Dermis blood vessel endothelial cell (primary cell): Measurements from ENCODE around the gene C1orf116. TPM values are rescaled to one million over a fixed set of nuclear protein-coding genes. Genes with fewer than 3 reads are reported as not detected.
"Not testable (repeated sequence)": the region's sequence is repeated elsewhere in the genome, so short reads cannot be mapped to it uniquely, and the experiment has no call there.

Experiments used
- DNase-seq: peaks from one replicate; pipeline ENCODE4 v3.0.0; 2010
- total RNA-seq: library from RNA; depleted of rRNA; stranded (reverse); fragments of >200 nt; gene quantifications from 2 replicates; pipeline ENCODE4 v1.2.3, GENCODE V29; 2014

The C1orf116 gene
- total RNA-seq, 1 donor from 2014 or later, result 0.17 TPM

- no peak for DNase-seq
Measured at GRCh38 chr1:207058878-207059867, 26.6 kb upstream of the C1orf116 start.

GRCh38 chr1:207058252-207058651 is 25.7 kb upstream of the C1orf116 start:
- no peak for DNase-seq

- DNase-seq, result no peak
Measured at GRCh38 chr1:207056673-207057072, 24.1 kb upstream of the C1orf116 start.

- no peak for DNase-seq
Measured at GRCh38 chr1:207055386-207056001, 22.9 kb upstream of the C1orf116 start.

GRCh38 chr1:207054491-207054890 is 21.9 kb upstream of the C1orf116 start:
- DNase-seq, result no peak

GRCh38 chr1:207052911-207053769 is 20.6 kb upstream of the C1orf116 start, which contains the start of gene PFKFB2:
Gene PFKFB2 (plus strand): TSS chr1:207053275. CDS start chr1:207054718, 1,443 bp downstream.
- DNase-seq, result peak; percentile 81

- no peak for DNase-seq
Measured at GRCh38 chr1:207051191-207051943, 18.8 kb upstream of the C1orf116 start, which contains the start of gene YOD1. Gene YOD1 (minus strand): TSS chr1:207051208. CDS start chr1:207051030, 178 bp downstream.

GRCh38 chr1:207050480-207051190 is 18.1 kb upstream of the C1orf116 start:
- peak; percentile 94 for DNase-seq

- peak; percentile 73 for DNase-seq
Measured at GRCh38 chr1:207049974-207050391, 17.4 kb upstream of the C1orf116 start.

- DNase-seq, result no peak
Measured at GRCh38 chr1:207049514-207049913, 17.0 kb upstream of the C1orf116 start.

GRCh38 chr1:207049054-207049453 is 16.5 kb upstream of the C1orf116 start:
- no peak for DNase-seq

- DNase-seq, result no peak
Measured at GRCh38 chr1:207048041-207048440, 15.5 kb upstream of the C1orf116 start.

- DNase-seq, result no peak
Measured at GRCh38 chr1:207047505-207047904, 14.9 kb upstream of the C1orf116 start.

- no peak for DNase-seq
Measured at GRCh38 chr1:207045453-207045852, 12.9 kb upstream of the C1orf116 start.

- DNase-seq, result not testable (repeated sequence)
Measured at GRCh38 chr1:207041397-207041796, 8.8 kb upstream of the C1orf116 start.

- DNase-seq, result no peak
Measured at GRCh38 chr1:207040181-207040533, 7.6 kb upstream of the C1orf116 start.

- DNase-seq, result no peak
Measured at GRCh38 chr1:207039380-207040180, 7.0 kb upstream of the C1orf116 start.

GRCh38 chr1:207036865-207037264 is 4.3 kb upstream of the C1orf116 start:
- DNase-seq, result no peak

GRCh38 chr1:207035877-207036551 is 3.5 kb upstream of the C1orf116 start:
- DNase-seq, result no peak

- no peak for DNase-seq
Measured at GRCh38 chr1:207034998-207035397, 2.4 kb upstream of the C1orf116 start.
